ENCODE measurements around the gene OXNAD1.

The OXNAD1 gene

DNA sequence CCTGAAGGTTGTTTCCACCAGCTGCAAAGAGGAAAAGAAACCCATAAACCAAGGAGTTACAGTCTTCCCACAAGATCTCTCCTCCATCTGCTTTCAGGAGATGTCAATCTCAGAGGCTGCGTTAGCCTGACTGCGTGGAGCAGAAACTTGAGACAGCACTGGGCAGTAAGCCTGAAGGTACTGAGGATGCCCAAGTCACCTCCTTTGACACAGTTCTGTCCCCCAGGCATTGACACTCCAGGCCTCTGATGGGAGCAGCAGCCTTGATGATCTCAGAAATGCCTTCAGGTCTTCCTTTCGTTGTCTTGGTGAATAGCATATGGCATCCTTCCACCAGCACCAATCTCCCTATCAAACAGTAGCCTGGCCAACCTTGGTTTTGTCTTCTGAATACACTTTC, 89.3 kb downstream of the OXNAD1 start:
- Histone ChIP-seq H3K4me3 (ENCODE audit: low read depth in 1 of 2, low read length in 1 of 2) (no peak overlapping the region), H3K4me1 (ENCODE audit: control insufficient read depth in 1 of 2, insufficient read depth in 1 of 2, low read depth in 1 of 2, low read length in 1 of 2) (no peaks in the 10 kb centered on the region), H3K9me3 (no peaks in the 10 kb centered on the region), H3K27me3 (no peaks in the 10 kb centered on the region), H3K36me3 (no peaks in the 10 kb centered on the region), H3K27ac (no peak overlapping the region)
- TF ChIP-seq, protein P1, sequence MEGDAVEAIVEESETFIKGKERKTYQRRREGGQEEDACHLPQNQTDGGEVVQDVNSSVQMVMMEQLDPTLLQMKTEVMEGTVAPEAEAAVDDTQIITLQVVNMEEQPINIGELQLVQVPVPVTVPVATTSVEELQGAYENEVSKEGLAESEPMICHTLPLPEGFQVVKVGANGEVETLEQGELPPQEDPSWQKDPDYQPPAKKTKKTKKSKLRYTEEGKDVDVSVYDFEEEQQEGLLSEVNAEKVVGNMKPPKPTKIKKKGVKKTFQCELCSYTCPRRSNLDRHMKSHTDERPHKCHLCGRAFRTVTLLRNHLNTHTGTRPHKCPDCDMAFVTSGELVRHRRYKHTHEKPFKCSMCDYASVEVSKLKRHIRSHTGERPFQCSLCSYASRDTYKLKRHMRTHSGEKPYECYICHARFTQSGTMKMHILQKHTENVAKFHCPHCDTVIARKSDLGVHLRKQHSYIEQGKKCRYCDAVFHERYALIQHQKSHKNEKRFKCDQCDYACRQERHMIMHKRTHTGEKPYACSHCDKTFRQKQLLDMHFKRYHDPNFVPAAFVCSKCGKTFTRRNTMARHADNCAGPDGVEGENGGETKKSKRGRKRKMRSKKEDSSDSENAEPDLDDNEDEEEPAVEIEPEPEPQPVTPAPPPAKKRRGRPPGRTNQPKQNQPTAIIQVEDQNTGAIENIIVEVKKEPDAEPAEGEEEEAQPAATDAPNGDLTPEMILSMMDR (IDR thresholded peaks at IDR 0.05): no peak
